Calu3 (cell line): Measurements from ENCODE around the gene ATP8A2. TPM values are rescaled to one million over a fixed set of nuclear protein-coding genes. Genes with fewer than 3 reads are reported as not detected.

Experiments
- BruUV-seq: library from RNA; stranded (reverse); fragments of 400-500 nt; replicated peaks from 2 replicates; lab custom pipeline; 2021; lab: Mats Ljungman, UMichigan
- CTCF ChIA-PET: fragments of 300-600 bp; sonication (Branson Sonifier 250); formaldehyde crosslinking; loops from one replicate; lab custom pipeline; 2022; ENCODE audit warnings: antibody characterized with exemption; lab: Charles Lee
- DNase-seq: peaks from one replicate; pipeline ENCODE4 v3.0.0; 2022
- H3K27ac Mint-ChIP-seq: one replicate; pipeline ENCODE4 v1.8.0; 2022; ENCODE audit warnings: mixed read lengths; ENCODE audit not compliant: unreplicated experiment
- H3K27me3 Mint-ChIP-seq: one replicate; pipeline ENCODE4 v1.8.0; 2022; ENCODE audit warnings: mixed read lengths; ENCODE audit not compliant: unreplicated experiment
- H3K36me3 Mint-ChIP-seq: one replicate; pipeline ENCODE4 v1.8.0; 2022; ENCODE audit warnings: mild to moderate bottlenecking, moderate library complexity, mixed read lengths; ENCODE audit not compliant: insufficient read depth, unreplicated experiment
- H3K4me1 Mint-ChIP-seq: one replicate; pipeline ENCODE4 v1.8.0; 2022; ENCODE audit warnings: mild to moderate bottlenecking, low read depth, mixed read lengths; ENCODE audit not compliant: unreplicated experiment
- H3K4me3 Mint-ChIP-seq: one replicate; pipeline ENCODE4 v1.8.0; 2022; ENCODE audit warnings: mild to moderate bottlenecking, low read depth, moderate library complexity, mixed read lengths; ENCODE audit not compliant: unreplicated experiment
- H3K9me3 Mint-ChIP-seq: one replicate; pipeline ENCODE4 v1.8.0; 2022; ENCODE audit warnings: low read depth, mixed read lengths; ENCODE audit not compliant: unreplicated experiment
- intact Hi-C: fragments of 100-400 bp; cut with micrococcal nuclease; formaldehyde crosslinking; loops from one replicate; pipeline ENCODE4 v1.10.0; 2022; ENCODE audit not compliant: unreplicated experiment
- total RNA-seq: library from RNA; stranded (reverse); gene quantifications from 2 replicates; pipeline ENCODE4 v1.2.3, GENCODE V29; 2022
- TF ChIP-seq, protein P1 (sequence below): fragments of 200-600 bp; IDR thresholded peaks from one replicate; pipeline ENCODE4 v1.8.0; 2022; ENCODE audit warnings: antibody characterized with exemption; ENCODE audit not compliant: unreplicated experiment

The ATP8A2 gene
- total RNA-seq, 1 experiment from 2014 or later: 0.05 TPM

DNA sequence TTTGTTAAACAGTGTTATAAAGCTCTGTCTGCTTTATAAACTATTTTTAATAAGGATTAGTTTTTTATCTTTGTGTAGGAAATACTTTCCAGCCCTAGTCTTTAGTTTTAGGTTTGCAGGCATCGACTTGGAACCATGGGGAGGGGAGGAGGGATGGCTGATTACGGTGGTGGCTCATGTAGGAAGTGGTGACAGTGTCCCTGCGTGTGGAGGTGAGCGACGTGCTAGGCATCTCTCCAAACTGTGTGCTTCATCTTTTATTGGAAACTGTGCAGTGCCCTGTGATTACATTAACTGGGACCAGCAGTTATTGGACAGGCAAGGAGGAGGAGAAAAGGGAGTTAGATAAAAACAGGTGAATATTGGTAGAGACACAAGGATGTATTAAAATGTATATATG is 203.8 kb downstream of the ATP8A2 start:
- intact Hi-C loops: loop anchor here (2.0 to 10.0 kb wide), 3 partner anchors 249 to 537 kb away; no protein-coding TSS in a partner anchor
- DNase-seq: no peak
- Mint-ChIP-seq H3K36me3 (no peaks in the 10 kb centered on the region), H3K27ac (no peak overlapping the region), H3K4me3 (no peak overlapping the region), H3K9me3 (no peaks in the 10 kb centered on the region), H3K27me3 (peaks cover 76% of the 10 kb centered on the region), H3K4me1 (no peaks in the 10 kb centered on the region)
- TF ChIP-seq, protein P1, sequence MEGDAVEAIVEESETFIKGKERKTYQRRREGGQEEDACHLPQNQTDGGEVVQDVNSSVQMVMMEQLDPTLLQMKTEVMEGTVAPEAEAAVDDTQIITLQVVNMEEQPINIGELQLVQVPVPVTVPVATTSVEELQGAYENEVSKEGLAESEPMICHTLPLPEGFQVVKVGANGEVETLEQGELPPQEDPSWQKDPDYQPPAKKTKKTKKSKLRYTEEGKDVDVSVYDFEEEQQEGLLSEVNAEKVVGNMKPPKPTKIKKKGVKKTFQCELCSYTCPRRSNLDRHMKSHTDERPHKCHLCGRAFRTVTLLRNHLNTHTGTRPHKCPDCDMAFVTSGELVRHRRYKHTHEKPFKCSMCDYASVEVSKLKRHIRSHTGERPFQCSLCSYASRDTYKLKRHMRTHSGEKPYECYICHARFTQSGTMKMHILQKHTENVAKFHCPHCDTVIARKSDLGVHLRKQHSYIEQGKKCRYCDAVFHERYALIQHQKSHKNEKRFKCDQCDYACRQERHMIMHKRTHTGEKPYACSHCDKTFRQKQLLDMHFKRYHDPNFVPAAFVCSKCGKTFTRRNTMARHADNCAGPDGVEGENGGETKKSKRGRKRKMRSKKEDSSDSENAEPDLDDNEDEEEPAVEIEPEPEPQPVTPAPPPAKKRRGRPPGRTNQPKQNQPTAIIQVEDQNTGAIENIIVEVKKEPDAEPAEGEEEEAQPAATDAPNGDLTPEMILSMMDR: no peak
- CTCF ChIA-PET: no interaction called here
- no TSS peak for BruUV-seq

DNA sequence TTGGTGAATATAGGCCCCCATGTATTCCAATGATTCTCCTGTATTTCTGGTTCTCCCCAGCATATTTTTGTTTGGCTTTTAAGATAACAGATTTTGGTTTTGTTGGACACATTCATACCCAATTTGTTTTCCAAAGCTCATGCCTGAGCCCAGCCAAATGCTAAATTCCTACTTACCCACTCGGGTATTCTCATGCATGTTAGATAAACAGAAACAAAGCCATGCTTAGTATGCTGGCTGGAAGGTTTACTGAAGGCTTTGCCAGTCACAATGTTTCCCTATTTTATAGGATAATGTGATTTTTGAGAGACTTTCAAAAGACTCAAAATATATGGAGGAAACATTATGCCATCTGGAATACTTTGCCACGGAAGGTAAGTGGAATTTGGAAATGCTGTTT is 206.8 kb downstream of the ATP8A2 start:
- BruUV-seq: no TSS peak
- intact Hi-C loops: loop anchor here (10.0 kb wide), 1 partner anchor 246 kb away; no protein-coding TSS in a partner anchor
- no peaks in the 10 kb centered on the region for H3K9me3 Mint-ChIP-seq
- H3K27ac Mint-ChIP-seq: no peak overlapping the region
- H3K36me3 Mint-ChIP-seq: no peaks in the 10 kb centered on the region
- TF ChIP-seq, protein P1: no peak
- H3K4me3 Mint-ChIP-seq: no peak overlapping the region
- peaks cover 46% of the 10 kb centered on the region for H3K27me3 Mint-ChIP-seq
- CTCF ChIA-PET: no interaction called here
- H3K4me1 Mint-ChIP-seq: no peaks in the 10 kb centered on the region
- DNase-seq: no peak

DNA sequence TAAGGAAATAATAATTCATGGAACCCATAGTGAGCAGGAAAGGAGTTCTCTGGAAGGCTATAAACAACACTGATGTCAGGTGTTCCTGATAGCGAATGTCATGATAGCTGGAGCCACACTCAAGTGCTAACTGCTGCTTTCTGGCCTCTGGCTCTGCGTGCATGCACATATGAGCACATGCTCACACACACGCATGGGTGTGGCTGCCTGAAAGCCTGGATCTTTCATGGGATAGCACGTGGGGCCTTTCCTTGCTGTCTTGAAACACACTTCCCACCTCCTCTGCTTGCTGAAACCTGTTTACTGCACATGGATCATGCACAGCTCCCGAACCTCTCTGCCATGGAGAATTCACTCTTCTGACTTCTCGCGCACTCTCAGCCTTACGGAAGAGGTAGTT is 207.4 kb downstream of the ATP8A2 start:
- no peak for DNase-seq
- Mint-ChIP-seq H3K27me3 (peaks cover 39% of the 10 kb centered on the region), H3K27ac (no peak overlapping the region), H3K36me3 (no peaks in the 10 kb centered on the region), H3K4me3 (no peak overlapping the region), H3K9me3 (no peaks in the 10 kb centered on the region), H3K4me1 (no peaks in the 10 kb centered on the region)
- TF ChIP-seq, protein P1: no peak
- BruUV-seq: no TSS peak
- CTCF ChIA-PET: no interaction called here
- intact Hi-C loops: loop anchor here (10.0 kb wide), 1 partner anchor 246 kb away; no protein-coding TSS in a partner anchor

DNA sequence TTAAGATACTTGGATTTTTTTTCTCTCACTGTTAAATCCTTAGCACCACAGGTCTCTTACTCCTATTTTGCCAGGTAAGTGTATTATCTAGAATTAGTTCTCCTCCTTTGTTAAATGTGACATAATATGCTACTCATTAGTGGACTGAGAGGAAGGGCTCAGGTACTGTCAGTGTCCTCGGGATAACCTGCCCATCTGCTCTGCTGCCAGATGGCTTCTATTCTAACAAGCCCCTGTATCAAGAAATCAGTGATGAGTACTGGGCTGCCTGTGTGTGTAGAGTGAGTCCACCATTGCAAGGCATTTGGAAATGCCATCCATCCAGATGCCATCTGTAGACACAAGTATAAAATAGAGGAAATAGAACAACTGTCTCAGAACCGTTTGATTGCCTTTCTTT is 209.6 kb downstream of the ATP8A2 start:
- TF ChIP-seq, protein P1: no peak
- Mint-ChIP-seq H3K27ac (no peak overlapping the region), H3K36me3 (no peaks in the 10 kb centered on the region), H3K4me3 (no peak overlapping the region), H3K27me3 (peaks cover 34% of the 10 kb centered on the region), H3K9me3 (no peaks in the 10 kb centered on the region), H3K4me1 (no peaks in the 10 kb centered on the region)
- no peak for DNase-seq
- BruUV-seq: no TSS peak
- CTCF ChIA-PET: no interaction called here
- intact Hi-C loops: no loop called here
